ENCODE measurements around the gene HMOX2.

Gene HMOX2, protein sequence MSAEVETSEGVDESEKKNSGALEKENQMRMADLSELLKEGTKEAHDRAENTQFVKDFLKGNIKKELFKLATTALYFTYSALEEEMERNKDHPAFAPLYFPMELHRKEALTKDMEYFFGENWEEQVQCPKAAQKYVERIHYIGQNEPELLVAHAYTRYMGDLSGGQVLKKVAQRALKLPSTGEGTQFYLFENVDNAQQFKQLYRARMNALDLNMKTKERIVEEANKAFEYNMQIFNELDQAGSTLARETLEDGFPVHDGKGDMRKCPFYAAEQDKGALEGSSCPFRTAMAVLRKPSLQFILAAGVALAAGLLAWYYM

DNA sequence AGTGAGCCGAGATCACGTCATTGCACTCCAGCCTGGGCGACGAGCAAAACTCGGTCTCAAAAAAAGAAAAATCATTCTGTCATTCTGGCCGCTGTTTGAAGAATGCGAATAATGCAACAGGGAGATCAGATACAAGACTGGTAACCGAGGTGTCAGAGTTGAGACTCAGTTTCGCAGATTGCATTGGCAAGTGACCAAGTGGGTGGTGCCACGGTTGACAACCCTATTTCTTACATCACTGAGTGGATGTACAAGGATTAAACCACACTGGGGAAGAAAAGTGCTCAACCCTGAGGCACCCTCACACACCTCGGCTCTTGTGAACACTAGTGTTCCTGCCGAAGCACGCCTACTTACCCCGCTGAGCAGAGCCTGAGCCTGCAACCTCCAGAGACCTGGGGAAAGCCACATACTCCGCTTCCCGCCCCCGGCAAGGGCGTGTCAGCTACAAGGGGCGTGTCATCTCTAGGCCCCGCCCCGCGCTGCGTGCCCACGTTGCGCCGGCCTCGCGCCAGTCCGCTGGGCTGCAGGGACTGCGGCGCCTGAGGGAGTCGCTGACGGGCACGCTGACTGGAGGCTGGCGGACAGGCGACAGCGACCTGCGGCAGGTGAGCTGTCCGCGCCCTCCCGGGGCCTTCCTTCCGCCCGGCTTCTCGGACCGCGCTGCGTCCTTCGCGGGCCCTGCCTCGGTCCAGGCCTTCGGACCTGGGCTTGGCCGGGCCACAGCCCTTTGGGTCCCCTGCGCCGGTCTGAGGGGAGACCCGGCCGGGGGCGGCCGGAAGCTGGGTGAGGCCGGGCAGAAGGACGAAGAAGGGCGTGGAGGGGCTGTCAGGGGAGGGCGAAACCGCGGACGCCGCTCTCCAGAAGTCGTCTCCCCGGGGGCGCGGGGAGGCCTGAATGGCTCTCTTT, at the start of gene HMOX2:
HMOX2 (plus strand) TSS at position 519 of the 909 bp plus-strand sequence. CDS start 29,127 bp downstream, outside the sequence.
- H3K4me3 ChIP-seq (ENCODE audit: low read depth, low read length), result peak within 1 kb of the TSS; percentile 65
- H3K27ac ChIP-seq, result peak within 1 kb of the TSS; percentile 91
- TF ChIP-seq, protein P1, sequence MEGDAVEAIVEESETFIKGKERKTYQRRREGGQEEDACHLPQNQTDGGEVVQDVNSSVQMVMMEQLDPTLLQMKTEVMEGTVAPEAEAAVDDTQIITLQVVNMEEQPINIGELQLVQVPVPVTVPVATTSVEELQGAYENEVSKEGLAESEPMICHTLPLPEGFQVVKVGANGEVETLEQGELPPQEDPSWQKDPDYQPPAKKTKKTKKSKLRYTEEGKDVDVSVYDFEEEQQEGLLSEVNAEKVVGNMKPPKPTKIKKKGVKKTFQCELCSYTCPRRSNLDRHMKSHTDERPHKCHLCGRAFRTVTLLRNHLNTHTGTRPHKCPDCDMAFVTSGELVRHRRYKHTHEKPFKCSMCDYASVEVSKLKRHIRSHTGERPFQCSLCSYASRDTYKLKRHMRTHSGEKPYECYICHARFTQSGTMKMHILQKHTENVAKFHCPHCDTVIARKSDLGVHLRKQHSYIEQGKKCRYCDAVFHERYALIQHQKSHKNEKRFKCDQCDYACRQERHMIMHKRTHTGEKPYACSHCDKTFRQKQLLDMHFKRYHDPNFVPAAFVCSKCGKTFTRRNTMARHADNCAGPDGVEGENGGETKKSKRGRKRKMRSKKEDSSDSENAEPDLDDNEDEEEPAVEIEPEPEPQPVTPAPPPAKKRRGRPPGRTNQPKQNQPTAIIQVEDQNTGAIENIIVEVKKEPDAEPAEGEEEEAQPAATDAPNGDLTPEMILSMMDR (IDR thresholded peaks at IDR 0.05; ENCODE audit: low read depth, low read length), result peak; percentile 82
- H3K9me3 ChIP-seq (ENCODE audit: severe bottlenecking), result no peaks in the 10 kb centered on the region
- peaks cover 11% of the 10 kb centered on the region for H3K36me3 ChIP-seq
- no peaks in the 10 kb centered on the region for H3K27me3 ChIP-seq (ENCODE audit: insufficient read depth, low read depth, severe bottlenecking)
- DNase-seq, result peak; percentile 95

DNA sequence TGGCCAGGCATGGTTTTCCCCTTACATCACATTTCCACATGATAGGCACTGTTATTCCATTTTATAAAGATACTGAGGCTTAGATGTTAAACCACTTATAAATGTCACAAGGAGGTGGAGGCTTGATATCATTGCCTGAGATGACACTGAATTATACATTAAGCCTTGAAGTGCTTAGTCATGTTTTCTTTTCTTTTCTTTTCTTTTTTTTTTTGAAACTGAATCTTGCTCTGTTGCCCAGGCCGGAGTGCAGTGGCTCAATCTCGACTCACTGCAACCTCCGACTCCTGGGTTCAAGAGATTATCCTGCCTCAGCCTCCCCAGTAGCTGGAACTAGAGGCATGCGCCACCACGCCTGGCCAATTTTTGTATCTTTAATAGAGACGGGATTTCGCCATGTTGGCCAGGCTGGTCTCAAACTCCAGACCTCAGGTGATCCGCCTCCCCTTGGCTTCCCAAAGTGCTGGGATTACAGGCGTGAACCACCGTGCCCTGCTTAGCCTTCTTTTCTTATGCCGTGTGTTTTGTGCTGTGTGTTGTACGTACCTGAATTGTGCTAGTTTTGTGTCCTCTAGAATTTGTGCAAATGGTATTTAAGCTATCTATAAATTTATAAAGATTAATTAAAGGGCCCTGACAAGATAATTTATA, 49.4 kb upstream of the HMOX2 start:
- H3K27ac ChIP-seq, result no peak overlapping the region; the same call in 1 of the 2 replicates

DNA sequence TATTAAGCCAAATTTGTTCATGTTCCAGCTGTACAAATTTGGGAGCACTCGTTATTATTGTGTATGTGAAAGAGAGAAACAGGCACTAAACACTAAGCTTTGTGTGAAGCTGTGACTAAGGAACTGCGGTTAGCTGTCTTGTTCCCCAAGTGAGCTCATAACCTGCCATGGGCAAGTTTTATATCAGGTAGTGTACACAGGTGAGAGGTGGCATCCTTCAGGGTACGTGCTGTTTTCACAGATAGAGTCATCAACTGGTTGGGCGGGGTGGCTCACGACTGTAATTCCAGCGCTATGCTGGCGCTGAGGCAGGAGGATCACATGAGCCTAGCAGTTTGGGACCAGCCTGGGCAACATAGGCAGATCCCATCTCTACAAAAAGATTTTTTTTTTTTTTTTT, 47.7 kb upstream of the HMOX2 start:
- TF ChIP-seq, protein P1 (IDR thresholded peaks at IDR 0.05; ENCODE audit: low read depth, low read length), result no peak
- H3K27me3 ChIP-seq (ENCODE audit: insufficient read depth, low read depth, severe bottlenecking), result no peaks in the 10 kb centered on the region
- H3K4me3 ChIP-seq (ENCODE audit: low read depth, low read length), result no peak overlapping the region
- peaks cover 32% of the 10 kb centered on the region for H3K36me3 ChIP-seq
- no peaks in the 10 kb centered on the region for H3K9me3 ChIP-seq (ENCODE audit: severe bottlenecking)
- DNase-seq, result no peak
- H3K27ac ChIP-seq, result no peak overlapping the region

More for the DNA sequence above, 49.4 kb upstream of the HMOX2 start:
- TF ChIP-seq, protein P1 (IDR thresholded peaks at IDR 0.05; ENCODE audit: low read depth, low read length), result no peak
- Histone ChIP-seq H3K27me3 (ENCODE audit: insufficient read depth, low read depth, severe bottlenecking) (no peaks in the 10 kb centered on the region), H3K36me3 (peaks cover 31% of the 10 kb centered on the region), H3K4me3 (ENCODE audit: low read depth, low read length) (peak overlapping the region; percentile 89), H3K9me3 (ENCODE audit: severe bottlenecking) (no peaks in the 10 kb centered on the region)
- no peak for DNase-seq

DNA sequence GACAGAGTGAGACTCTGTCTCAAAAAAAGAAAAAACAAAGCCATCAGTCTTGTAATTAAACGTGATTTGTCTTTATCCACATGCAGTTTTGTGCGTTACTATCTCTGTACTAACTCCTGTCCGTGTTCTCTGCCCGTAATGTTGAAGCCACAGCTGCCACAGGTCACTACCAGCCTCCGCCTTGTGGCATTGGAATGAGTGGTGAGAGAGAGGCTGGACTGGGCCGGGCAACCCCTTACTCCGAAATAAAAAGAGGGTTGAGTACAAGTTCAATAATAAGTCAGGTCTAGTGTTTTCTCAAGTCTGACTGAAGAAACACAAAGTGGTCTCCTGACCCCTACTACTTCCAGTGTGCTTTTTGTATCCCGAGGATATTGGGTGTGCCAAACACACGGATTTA, 45.2 kb upstream of the HMOX2 start:
- H3K9me3 ChIP-seq (ENCODE audit: severe bottlenecking), result no peaks in the 10 kb centered on the region
- no peak overlapping the region for H3K27ac ChIP-seq
- no peaks in the 10 kb centered on the region for H3K27me3 ChIP-seq (ENCODE audit: insufficient read depth, low read depth, severe bottlenecking)
- TF ChIP-seq, protein P1 (IDR thresholded peaks at IDR 0.05; ENCODE audit: low read depth, low read length), result no peak
- peaks cover 46% of the 10 kb centered on the region for H3K36me3 ChIP-seq
- DNase-seq, result no peak
- H3K4me3 ChIP-seq (ENCODE audit: low read depth, low read length), result no peak overlapping the region

DNA sequence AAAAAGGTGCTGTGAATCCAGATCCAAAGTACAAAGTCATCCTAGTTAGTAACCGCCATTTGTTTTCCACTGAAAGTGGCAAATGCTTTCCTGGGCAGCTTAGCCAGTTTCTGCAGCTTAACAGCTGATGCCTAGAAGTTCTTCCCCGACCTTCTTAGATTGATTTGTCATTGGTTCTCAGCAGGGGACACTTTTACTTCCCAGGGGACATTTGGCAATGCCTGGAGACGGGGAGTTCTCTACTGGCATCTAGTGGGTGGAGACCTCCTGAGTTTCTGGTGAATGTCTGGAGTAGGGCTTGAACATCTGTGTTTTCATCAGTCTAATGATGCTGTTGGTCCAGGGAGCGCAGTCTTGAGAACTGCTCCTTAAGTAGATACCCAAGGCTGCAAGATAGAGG, 43.0 kb upstream of the HMOX2 start:
- DNase-seq, result no peak
- TF ChIP-seq, protein P1 (IDR thresholded peaks at IDR 0.05; ENCODE audit: low read depth, low read length), result no peak
- H3K27me3 ChIP-seq (ENCODE audit: insufficient read depth, low read depth, severe bottlenecking), result no peaks in the 10 kb centered on the region

More for the DNA sequence above, 43.0 kb upstream of the HMOX2 start:
- no peak overlapping the region for H3K27ac ChIP-seq
- no peak overlapping the region for H3K4me3 ChIP-seq (ENCODE audit: low read depth, low read length)
- H3K36me3 ChIP-seq, result peaks cover 53% of the 10 kb centered on the region
- no peaks in the 10 kb centered on the region for H3K9me3 ChIP-seq (ENCODE audit: severe bottlenecking)
